ENCODE measurements around the gene SCMH1. TPM values are rescaled to one million over a fixed set of nuclear protein-coding genes. Genes with fewer than 3 reads are reported as not detected.
"Not testable (repeated sequence)": the region's sequence is repeated elsewhere in the genome, so short reads cannot be mapped to it uniquely, and the experiment has no call there.

Gene SCMH1
- polyA plus RNA-seq, 1 of the 3 experiments (the other 2 are of a cell fraction), result 38.5 TPM

DNA sequence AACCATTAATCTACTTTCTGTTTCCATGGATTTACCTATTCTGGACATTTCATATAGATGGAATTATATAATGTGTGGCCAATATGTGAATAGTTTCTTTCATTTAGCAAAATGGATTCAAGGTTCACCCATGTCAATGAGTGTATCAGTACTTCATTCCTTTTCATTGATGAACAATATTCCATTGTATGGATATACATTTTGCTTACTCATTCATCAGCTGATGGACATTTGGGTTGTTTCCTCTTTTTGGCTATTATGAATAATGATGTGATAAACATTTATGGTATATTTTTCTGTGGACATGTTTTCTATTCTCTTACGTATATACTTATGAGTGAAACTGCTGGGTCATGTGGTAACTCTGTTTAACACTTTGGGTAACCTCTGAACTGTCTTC lies 97.8 kb downstream of the SCMH1 start (continued):
- TF ChIP-seq, protein P1, sequence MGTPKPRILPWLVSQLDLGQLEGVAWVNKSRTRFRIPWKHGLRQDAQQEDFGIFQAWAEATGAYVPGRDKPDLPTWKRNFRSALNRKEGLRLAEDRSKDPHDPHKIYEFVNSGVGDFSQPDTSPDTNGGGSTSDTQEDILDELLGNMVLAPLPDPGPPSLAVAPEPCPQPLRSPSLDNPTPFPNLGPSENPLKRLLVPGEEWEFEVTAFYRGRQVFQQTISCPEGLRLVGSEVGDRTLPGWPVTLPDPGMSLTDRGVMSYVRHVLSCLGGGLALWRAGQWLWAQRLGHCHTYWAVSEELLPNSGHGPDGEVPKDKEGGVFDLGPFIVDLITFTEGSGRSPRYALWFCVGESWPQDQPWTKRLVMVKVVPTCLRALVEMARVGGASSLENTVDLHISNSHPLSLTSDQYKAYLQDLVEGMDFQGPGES (IDR thresholded peaks at IDR 0.05; ENCODE audit: low read depth, low read length), result no peak
- no peak for TF ChIP-seq FOXJ3 (CRISPR knock-in tag; IDR thresholded peaks at IDR 0.05)

DNA sequence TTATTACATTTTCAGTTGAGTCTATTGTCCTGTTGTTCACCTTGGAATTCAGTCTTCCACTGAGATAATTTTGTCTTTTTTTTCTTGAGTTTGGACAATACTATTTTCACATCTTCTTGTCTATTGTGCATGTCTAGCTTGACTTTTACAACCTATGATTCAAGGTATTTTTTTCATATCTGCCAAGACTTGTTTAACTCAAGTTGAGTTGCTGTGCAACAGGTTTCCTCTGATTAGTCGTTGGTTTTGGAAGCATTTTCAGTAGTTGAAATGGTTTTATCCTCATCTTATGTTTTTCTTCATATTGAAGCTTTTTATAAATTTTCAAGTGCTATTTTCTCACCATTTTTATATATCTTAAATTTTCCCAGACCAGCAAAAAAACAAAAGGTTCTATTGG lies 103.6 kb downstream of the SCMH1 start:
- H3K4me1 ChIP-seq (ENCODE audit: control insufficient read depth in 1 of 2, insufficient read depth in 2 of 2, low read depth in 1 of 2, low read length in 1 of 2), result no peaks in the 10 kb centered on the region
- no peak overlapping the region for H3K4me3 ChIP-seq (ENCODE audit: low read depth in 2 of 2, low read length in 1 of 2)
- ChIA-PET CTCF (interaction anchor here (1.5 kb wide), 1 partner anchor 116 kb away, joined by 4 read pairs; no protein-coding TSS in a partner anchor), POLR2A (no interaction called here)
- no peak overlapping the region for H3K4me2 ChIP-seq
- TF ChIP-seq RCOR1 (IDR thresholded peaks at IDR 0.05; ENCODE audit: low read length), result no peak
- TF ChIP-seq, protein P1 (IDR thresholded peaks at IDR 0.05; ENCODE audit: low read depth, low read length), result no peak
- TF ChIP-seq YY1 (IDR thresholded peaks at IDR 0.05; ENCODE audit: low read depth), result no peak
- no peak for TF ChIP-seq NFIC (IDR thresholded peaks at IDR 0.05; ENCODE audit: borderline replicate concordance)
- TF ChIP-seq MXI1 (IDR thresholded peaks at IDR 0.05; ENCODE audit: low read depth, low read length), result no peak
- 97% methylated on average over 1 of the region's 1 CpG for WGBS (ENCODE audit: low lambda C conversion rate)
- H3F3A ChIP-seq (replicated peaks; ENCODE audit: insufficient read depth), result no peaks in the 10 kb centered on the region
- H3K27me3 ChIP-seq (ENCODE audit: insufficient read depth), result no peaks in the 10 kb centered on the region
- H3K9me3 ChIP-seq, result peaks cover 8% of the 10 kb centered on the region; the same call in 1 of the 2 replicates
- H3K9ac ChIP-seq, result no peak overlapping the region
- H3K79me2 ChIP-seq (ENCODE audit: insufficient read depth), result no peaks in the 10 kb centered on the region
- peaks cover 25 to 42% of the 10 kb centered on the region in 2 experiments for H3K36me3 ChIP-seq (replicated peaks in 1 of 2; ENCODE audit: control insufficient read depth in 1 of 2, insufficient read depth in 2 of 2, low read length in 1 of 2)
- no peak overlapping the region for H2AFZ ChIP-seq (ENCODE audit: low read depth)
- H3K9me2 ChIP-seq, result no peaks in the 10 kb centered on the region
- DNase-seq, result no peak
- H3K27ac ChIP-seq (ENCODE audit: low read depth in 2 of 2, low read length in 1 of 2), result no peak overlapping the region
- H4K20me1 ChIP-seq (ENCODE audit: insufficient read depth), result no peaks in the 10 kb centered on the region

DNA sequence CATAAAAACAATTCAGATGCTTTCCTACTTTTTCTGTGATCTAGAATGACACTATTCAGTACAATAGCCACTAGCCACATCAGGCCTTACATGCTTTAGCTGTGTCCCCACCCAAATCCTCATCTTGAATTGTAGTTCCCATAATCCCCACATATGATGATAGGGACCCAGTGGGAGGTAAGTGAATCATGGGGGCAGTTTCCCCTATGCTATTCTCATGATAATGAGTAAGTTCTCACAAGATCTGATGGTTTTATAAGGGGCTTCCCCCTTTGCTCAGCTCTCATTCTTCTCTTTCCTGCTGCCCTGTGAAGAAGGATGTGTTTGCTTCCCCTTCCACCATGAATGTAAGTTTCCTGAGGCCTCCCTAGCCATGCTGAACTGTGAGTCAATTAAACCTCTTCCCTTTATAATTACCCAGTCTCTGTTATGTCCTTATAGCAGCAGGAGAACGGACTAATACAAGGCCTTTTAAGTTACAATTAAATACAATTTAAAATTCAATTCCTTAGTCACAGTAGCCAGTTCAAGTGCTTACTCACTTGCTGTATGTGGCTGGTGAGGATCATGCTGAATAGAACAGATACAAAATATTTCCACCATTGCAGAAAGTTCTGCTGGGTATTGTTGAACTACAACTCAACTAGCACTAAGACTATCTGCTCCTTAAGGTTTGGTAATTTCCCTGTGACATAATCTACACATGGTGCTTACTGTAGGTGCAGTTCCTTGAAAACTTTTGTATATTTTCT lies 106.7 kb downstream of the SCMH1 start:
- H3K4me2 ChIP-seq, result no peak overlapping the region
- no peaks in the 10 kb centered on the region for H3K9me2 ChIP-seq
- H3K27ac ChIP-seq (ENCODE audit: low read depth in 2 of 2, low read length in 1 of 2), result no peak overlapping the region
- POLR2A ChIA-PET, result no interaction called here
- no peak for DNase-seq
- H3K9ac ChIP-seq, result no peak overlapping the region
- 0 out of 2 replicates have a peak, but pooled peaks cover under 1% of the 10 kb centered on the region for H3K9me3 ChIP-seq
- H3K4me1 ChIP-seq (ENCODE audit: control insufficient read depth in 1 of 2, insufficient read depth in 2 of 2, low read depth in 1 of 2, low read length in 1 of 2), result no peaks in the 10 kb centered on the region
- no peaks in the 10 kb centered on the region for H3F3A ChIP-seq (replicated peaks; ENCODE audit: insufficient read depth)
- no peaks in the 10 kb centered on the region for H4K20me1 ChIP-seq (ENCODE audit: insufficient read depth)
- no peaks in the 10 kb centered on the region for H3K27me3 ChIP-seq (ENCODE audit: insufficient read depth)
- 100% methylated on average over 1 of the region's 1 CpG for WGBS (ENCODE audit: low lambda C conversion rate)
- TF ChIP-seq RCOR1 (IDR thresholded peaks at IDR 0.05; ENCODE audit: low read length) (no peak), MXI1 (IDR thresholded peaks at IDR 0.05; ENCODE audit: low read depth, low read length) (no peak), SMC3 (IDR thresholded peaks at IDR 0.05; ENCODE audit: low read depth, low read length) (no peak), EZH2phosphoT487 (IDR thresholded peaks at IDR 0.05; ENCODE audit: borderline replicate concordance, low read depth) (no peak)
- H2AFZ ChIP-seq (ENCODE audit: low read depth), result no peak overlapping the region
- peaks cover 2 to 27% of the 10 kb centered on the region in 2 experiments for H3K36me3 ChIP-seq (replicated peaks in 1 of 2; ENCODE audit: control insufficient read depth in 1 of 2, insufficient read depth in 2 of 2, low read length in 1 of 2)
- H3K4me3 ChIP-seq (ENCODE audit: low read depth in 2 of 2, low read length in 1 of 2), result no peak overlapping the region
- H3K79me2 ChIP-seq (ENCODE audit: insufficient read depth), result no peaks in the 10 kb centered on the region
- CTCF ChIA-PET, result interaction anchor here (0.5 kb wide), 1 partner anchor 282 kb away, joined by 3 read pairs; no protein-coding TSS in a partner anchor

DNA sequence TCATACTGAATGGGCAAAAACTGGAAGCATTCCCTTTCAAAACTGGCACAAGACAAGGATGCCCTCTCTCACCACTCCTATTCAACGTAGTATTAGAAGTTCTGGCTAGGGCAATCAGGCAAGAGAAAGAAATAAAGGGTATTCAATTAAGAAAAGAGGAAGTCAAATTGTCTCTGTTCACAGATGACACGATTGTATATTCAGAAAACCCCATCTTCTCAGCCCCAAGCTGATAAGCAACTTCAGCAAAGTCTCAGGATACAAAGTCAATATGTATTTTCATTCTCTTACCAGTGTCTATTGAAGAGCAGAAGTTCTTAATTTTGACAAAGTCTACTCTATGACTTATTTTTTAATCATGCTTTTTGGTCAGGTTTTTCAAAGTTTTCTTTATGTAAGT lies 107.8 kb downstream of the SCMH1 start:
- CTCF ChIA-PET; H3F3A ChIP-seq (replicated peaks; ENCODE audit: insufficient read depth); H3K79me2 ChIP-seq (ENCODE audit: insufficient read depth); H3K27me3 ChIP-seq (ENCODE audit: insufficient read depth); H3K9me3 ChIP-seq; H3K9ac ChIP-seq; H3K27ac ChIP-seq (ENCODE audit: low read depth in 2 of 2, low read length in 1 of 2); H3K4me1 ChIP-seq (ENCODE audit: control insufficient read depth in 1 of 2, insufficient read depth in 2 of 2, low read depth in 1 of 2, low read length in 1 of 2); H2AFZ ChIP-seq (ENCODE audit: low read depth); H3K9me2 ChIP-seq; H4K20me1 ChIP-seq (ENCODE audit: insufficient read depth); POLR2A ChIA-PET; DNase-seq; H3K4me2 ChIP-seq; H3K4me3 ChIP-seq (ENCODE audit: low read depth in 2 of 2, low read length in 1 of 2): not testable (repeated sequence)
- peaks cover 2 to 19% of the 10 kb centered on the region in 2 experiments for H3K36me3 ChIP-seq (replicated peaks in 1 of 2; ENCODE audit: control insufficient read depth in 1 of 2, insufficient read depth in 2 of 2, low read length in 1 of 2)
- 98% methylated on average over 2 of the region's 2 CpGs for WGBS (ENCODE audit: low lambda C conversion rate)

All from SK-N-SH (cell line).